Measurements from ENCODE around the gene TMEM69.
"Not testable (repeated sequence)": the region's sequence is repeated elsewhere in the genome, so short reads cannot be mapped to it uniquely, and the experiment has no call there.

DNA sequence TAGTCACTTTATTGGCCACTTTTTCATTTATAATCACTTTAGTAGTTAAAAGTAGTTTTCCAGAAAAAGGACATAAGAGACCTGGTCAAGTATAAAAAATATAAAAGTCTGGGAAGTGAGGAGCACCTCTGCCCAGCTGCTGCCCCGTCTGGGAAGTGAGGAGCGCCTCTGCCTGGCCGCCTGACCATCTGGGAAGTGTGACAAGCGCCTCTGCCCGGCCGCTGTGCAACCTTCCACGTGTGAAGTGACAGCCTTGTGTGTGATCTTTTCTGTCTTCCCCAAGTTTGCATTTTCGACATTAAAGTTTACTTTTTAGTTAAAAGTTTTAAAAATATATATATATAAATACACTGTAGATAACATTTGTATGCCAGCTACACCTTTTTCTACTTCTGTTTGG lies 5.8 kb downstream of the TMEM69 start:
- TF ChIP-seq CTCF, POLR2A (IDR thresholded peaks at IDR 0.05): not testable (repeated sequence)

Measured in uterus (tissue), 2 donors.